GM21825 (cell line): Measurements from ENCODE around the gene MMP28.
"Not testable (repeated sequence)": the region's sequence is repeated elsewhere in the genome, so short reads cannot be mapped to it uniquely, and the experiment has no call there.

ENCODE experiments used
- ATAC-seq: cut with Tn5 transposase; IDR thresholded peaks from one replicate; pipeline ENCODE4 v1.9.1; 2021; ENCODE audit warnings: mild to moderate bottlenecking, moderate library complexity; ENCODE audit not compliant: unreplicated experiment

Gene MMP28

GRCh38 chr17:35768797-35769196 lies 26.6 kb downstream of the MMP28 start:
- ATAC-seq = no peak

GRCh38 chr17:35766903-35767510 lies 28.4 kb downstream of the MMP28 start:
- ATAC-seq = no peak

- ATAC-seq = no peak
Observed at GRCh38 chr17:35766489-35766877, 29.0 kb downstream of the MMP28 start.

GRCh38 chr17:35765756-35766488 lies 29.5 kb downstream of the MMP28 start:
- ATAC-seq = no peak

GRCh38 chr17:35765086-35765710 lies 30.2 kb downstream of the MMP28 start:
- ATAC-seq = no peak

- peak; percentile 69 for ATAC-seq
Observed at GRCh38 chr17:35764123-35764991, 31.1 kb downstream of the MMP28 start.

- no peak for ATAC-seq
Observed at GRCh38 chr17:35763767-35764122, 31.7 kb downstream of the MMP28 start.

- ATAC-seq = no peak
Observed at GRCh38 chr17:35761601-35762000, 33.8 kb downstream of the MMP28 start.

- ATAC-seq = no peak
Observed at GRCh38 chr17:35760587-35760986, 34.9 kb downstream of the MMP28 start, which contains the start of gene C17orf50. C17orf50 (plus strand) TSS chr17:35760887; CDS start chr17:35760942, 55 bp downstream.

- ATAC-seq = no peak
Observed at GRCh38 chr17:35757243-35757642, 38.2 kb downstream of the MMP28 start.

- no peak for ATAC-seq
Observed at GRCh38 chr17:35752945-35753764, 42.3 kb downstream of the MMP28 start, which contains the start of gene GAS2L2. GAS2L2 (minus strand) TSS chr17:35753239; CDS start chr17:35752850, 389 bp downstream.

GRCh38 chr17:35752471-35752870 lies 43.0 kb downstream of the MMP28 start:
- ATAC-seq = no peak

GRCh38 chr17:35751541-35751940 lies 43.9 kb downstream of the MMP28 start:
- ATAC-seq = not testable (repeated sequence)

GRCh38 chr17:35750526-35751395 lies 44.7 kb downstream of the MMP28 start:
- no peak for ATAC-seq

GRCh38 chr17:35749560-35750412 lies 45.7 kb downstream of the MMP28 start:
- ATAC-seq = no peak

- no peak for ATAC-seq
Observed at GRCh38 chr17:35748979-35749378, 46.5 kb downstream of the MMP28 start.

- ATAC-seq = no peak
Observed at GRCh38 chr17:35748341-35748841, 47.0 kb downstream of the MMP28 start.

- ATAC-seq = no peak
Observed at GRCh38 chr17:35747540-35748017, 47.9 kb downstream of the MMP28 start.
